Glutamatergic neuron (in vitro differentiated cells): ENCODE measurements around the gene ZNF175. TPM values are rescaled to one million over a fixed set of nuclear protein-coding genes. Genes with fewer than 3 reads are reported as not detected.
A peak's percentile ranks its signal among the peaks of the same experiment; 100 is the strongest.

ENCODE experiments used
- DNase-seq: peaks from one replicate; pipeline ENCODE4 v3.0.0; 2022
- H3K27ac Mint-ChIP-seq: one replicate; pipeline ENCODE4 v1.8.0; 2020; ENCODE audit warnings: mild to moderate bottlenecking, mixed read lengths, inconsistent platforms; ENCODE audit not compliant: unreplicated experiment
- H3K27me3 Mint-ChIP-seq: one replicate; pipeline ENCODE4 v1.8.0; 2020; ENCODE audit warnings: mild to moderate bottlenecking, moderate library complexity, mixed read lengths, inconsistent platforms; ENCODE audit not compliant: unreplicated experiment
- H3K36me3 Mint-ChIP-seq: one replicate; pipeline ENCODE4 v1.8.0; 2020; ENCODE audit warnings: mild to moderate bottlenecking, mixed read lengths, inconsistent platforms; ENCODE audit not compliant: unreplicated experiment
- H3K4me1 Mint-ChIP-seq: one replicate; pipeline ENCODE4 v1.8.0; 2020; ENCODE audit warnings: mild to moderate bottlenecking, low read depth, mixed read lengths, inconsistent platforms; ENCODE audit not compliant: unreplicated experiment
- H3K4me3 Mint-ChIP-seq: one replicate; pipeline ENCODE4 v1.8.0; 2020; ENCODE audit warnings: mild to moderate bottlenecking, mixed read lengths, inconsistent platforms; ENCODE audit not compliant: unreplicated experiment
- H3K9me3 Mint-ChIP-seq: one replicate; pipeline ENCODE4 v1.8.0; 2020; ENCODE audit warnings: mild to moderate bottlenecking, moderate library complexity, mixed read lengths, inconsistent platforms; ENCODE audit not compliant: unreplicated experiment
- CTCF ChIP-seq: fragments of 200-600 bp; sonication (generic); IDR thresholded peaks from one replicate; pipeline ENCODE4 v1.5.0; 2021; ENCODE audit not compliant: partially characterized antibody, unreplicated experiment
- total RNA-seq: library from RNA; stranded (reverse); fragmentation: NEBNext Ultra II Directional; extraction: Animal tissue kit (Norgen Biotek cat#: 25700); gene quantifications from one replicate; pipeline ENCODE4 v1.2.1, GENCODE V29; 2021; ENCODE audit not compliant: unreplicated experiment

ZNF175 gene
- total RNA-seq, 1 donor from 2014 or later, result 12.4 TPM

DNA sequence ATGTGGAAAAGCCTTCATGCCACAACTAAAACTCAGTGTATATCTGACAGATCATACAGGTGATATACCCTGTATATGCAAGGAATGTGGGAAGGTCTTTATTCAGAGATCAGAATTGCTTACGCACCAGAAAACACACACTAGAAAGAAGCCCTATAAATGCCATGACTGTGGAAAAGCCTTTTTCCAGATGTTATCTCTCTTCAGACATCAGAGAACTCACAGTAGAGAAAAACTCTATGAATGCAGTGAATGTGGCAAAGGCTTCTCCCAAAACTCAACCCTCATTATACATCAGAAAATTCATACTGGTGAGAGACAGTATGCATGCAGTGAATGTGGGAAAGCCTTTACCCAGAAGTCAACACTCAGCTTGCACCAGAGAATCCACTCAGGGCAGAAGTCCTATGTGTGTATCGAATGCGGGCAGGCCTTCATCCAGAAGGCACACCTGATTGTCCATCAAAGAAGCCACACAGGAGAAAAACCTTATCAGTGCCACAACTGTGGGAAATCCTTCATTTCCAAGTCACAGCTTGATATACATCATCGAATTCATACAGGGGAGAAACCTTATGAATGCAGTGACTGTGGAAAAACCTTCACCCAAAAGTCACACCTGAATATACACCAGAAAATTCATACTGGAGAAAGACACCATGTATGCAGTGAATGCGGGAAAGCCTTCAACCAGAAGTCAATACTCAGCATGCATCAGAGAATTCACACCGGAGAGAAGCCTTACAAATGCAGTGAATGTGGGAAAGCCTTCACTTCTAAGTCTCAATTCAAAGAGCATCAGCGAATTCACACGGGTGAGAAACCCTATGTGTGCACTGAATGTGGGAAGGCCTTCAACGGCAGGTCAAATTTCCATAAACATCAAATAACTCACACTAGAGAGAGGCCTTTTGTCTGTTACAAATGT lies 16.4 kb downstream of the ZNF175 start:
- peaks cover 37% of the 10 kb centered on the region for H3K36me3 Mint-ChIP-seq
- H3K27me3 Mint-ChIP-seq, result no peaks in the 10 kb centered on the region
- no peak for TF ChIP-seq CTCF
- no peak overlapping the region for H3K27ac Mint-ChIP-seq
- no peak for DNase-seq
- H3K4me3 Mint-ChIP-seq, result no peak overlapping the region
- no peaks in the 10 kb centered on the region for H3K9me3 Mint-ChIP-seq
- no peaks in the 10 kb centered on the region for H3K4me1 Mint-ChIP-seq

DNA sequence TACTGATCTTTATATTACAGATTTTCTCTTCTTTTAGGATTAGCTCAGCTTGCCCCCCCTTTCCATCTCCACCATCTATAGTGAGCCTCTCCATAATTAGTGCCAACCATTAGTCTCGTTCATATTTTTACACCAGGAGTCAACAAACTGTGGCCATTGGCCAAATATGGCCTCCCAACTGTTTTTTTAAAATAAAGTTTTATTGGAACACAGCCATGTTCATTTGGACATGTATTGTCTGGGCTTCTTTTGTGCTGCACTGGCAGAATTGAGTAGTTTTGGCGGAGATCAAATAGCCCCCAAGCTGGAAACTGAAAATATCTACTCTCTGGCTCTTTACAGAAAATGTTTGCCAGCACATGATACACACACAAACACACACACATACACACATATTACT lies 18.4 kb downstream of the ZNF175 start:
- no peaks in the 10 kb centered on the region for H3K4me1 Mint-ChIP-seq
- H3K27me3 Mint-ChIP-seq, result peaks cover 8% of the 10 kb centered on the region
- H3K4me3 Mint-ChIP-seq, result no peak overlapping the region
- DNase-seq, result no peak
- no peak overlapping the region for H3K27ac Mint-ChIP-seq
- TF ChIP-seq CTCF, result no peak
- peaks cover 8% of the 10 kb centered on the region for H3K9me3 Mint-ChIP-seq
- peaks cover 37% of the 10 kb centered on the region for H3K36me3 Mint-ChIP-seq

DNA sequence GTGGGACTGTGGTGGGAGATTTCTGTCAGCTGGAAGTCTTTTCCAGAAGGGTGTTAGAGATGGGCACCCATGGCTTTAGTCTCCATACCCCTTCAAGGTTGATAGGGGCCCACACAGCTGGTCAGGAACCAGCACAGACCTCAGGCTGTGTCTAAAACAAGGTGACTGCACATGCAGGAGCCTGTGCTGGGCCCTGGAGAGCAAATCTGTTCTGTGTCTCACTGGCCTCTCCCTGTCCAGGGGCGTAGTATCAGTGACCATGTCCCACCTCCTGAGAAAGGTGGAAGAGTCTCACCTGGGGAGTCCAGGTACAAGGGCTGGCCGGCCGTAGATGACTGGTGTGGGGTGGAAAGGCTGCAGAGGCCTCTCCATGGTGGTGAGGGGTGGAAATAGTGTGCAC lies 19.4 kb downstream of the ZNF175 start:
- Mint-ChIP-seq H3K27ac (no peak overlapping the region), H3K4me3 (no peak overlapping the region), H3K36me3 (peaks cover 31% of the 10 kb centered on the region), H3K4me1 (no peaks in the 10 kb centered on the region), H3K27me3 (peaks cover 10% of the 10 kb centered on the region), H3K9me3 (peaks cover 12% of the 10 kb centered on the region)
- TF ChIP-seq CTCF, result no peak
- DNase-seq, result no peak

DNA sequence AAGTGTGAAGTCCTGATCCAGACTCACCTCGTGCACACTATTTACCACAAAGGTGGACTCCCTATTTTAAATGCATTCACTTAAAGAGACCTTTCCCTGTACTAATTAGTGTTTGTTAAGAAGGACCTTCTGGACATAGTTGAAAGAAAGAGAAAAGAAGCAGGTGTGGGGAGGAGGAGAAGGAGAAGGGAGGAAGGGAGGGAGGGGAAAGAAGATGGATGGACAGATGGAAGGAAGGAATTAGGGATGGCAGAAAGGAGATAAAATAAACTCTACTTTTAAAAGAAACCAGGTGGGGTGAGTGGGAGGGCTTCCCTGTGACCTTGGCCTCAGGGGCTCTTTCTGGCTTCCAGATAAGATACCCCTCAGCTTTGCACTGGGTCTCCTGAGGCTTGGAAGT lies 21.4 kb downstream of the ZNF175 start:
- Mint-ChIP-seq H3K4me1 (no peaks in the 10 kb centered on the region), H3K27ac (no peak overlapping the region), H3K4me3 (peak overlapping the region; percentile 39), H3K9me3 (peaks cover 12% of the 10 kb centered on the region), H3K36me3 (peaks cover 20% of the 10 kb centered on the region), H3K27me3 (peaks cover 12% of the 10 kb centered on the region)
- no peak for DNase-seq
- TF ChIP-seq CTCF, result no peak
